NCI-H510A treated with DMSO at 0.1 percent for 48 hours (cell line): ENCODE results near the gene SHISA6.
"Not testable (repeated sequence)": the region's sequence is repeated elsewhere in the genome, so short reads cannot be mapped to it uniquely, and the experiment has no call there.

Source experiments
- DNase-seq: peaks from one replicate; lab custom pipeline; 2025; lab: John Stamatoyannopoulos, UW

SHISA6 gene

GRCh38 chr17:11267999-11268575, 27.1 kb downstream of the SHISA6 start:
- DNase-seq, result no peak

GRCh38 chr17:11269210-11269609, 28.2 kb downstream of the SHISA6 start:
- DNase-seq, result no peak

- DNase-seq, result no peak
These were observed 31.2 kb downstream of the SHISA6 start for GRCh38 chr17:11272191-11272590.

- DNase-seq, result no peak
These were observed 32.6 kb downstream of the SHISA6 start for GRCh38 chr17:11273596-11273995.

- no peak for DNase-seq
These were observed 33.1 kb downstream of the SHISA6 start for GRCh38 chr17:11274106-11274505.

- DNase-seq, result no peak
These were observed 35.5 kb downstream of the SHISA6 start for GRCh38 chr17:11276486-11276885.

- DNase-seq, result no peak
These were observed 37.4 kb downstream of the SHISA6 start for GRCh38 chr17:11278186-11278991.

- no peak for DNase-seq
These were observed 37.9 kb downstream of the SHISA6 start for GRCh38 chr17:11278992-11279270.

GRCh38 chr17:11279776-11280344, 38.8 kb downstream of the SHISA6 start:
- DNase-seq, result no peak

GRCh38 chr17:11282586-11282985, 41.6 kb downstream of the SHISA6 start:
- no peak for DNase-seq

GRCh38 chr17:11284811-11285210, 43.8 kb downstream of the SHISA6 start:
- no peak for DNase-seq

- no peak for DNase-seq
These were observed 44.9 kb downstream of the SHISA6 start for GRCh38 chr17:11285946-11286345.

GRCh38 chr17:11287791-11288190, 46.8 kb downstream of the SHISA6 start:
- no peak for DNase-seq

- DNase-seq, result no peak
These were observed 49.8 kb downstream of the SHISA6 start for GRCh38 chr17:11290814-11291213.

GRCh38 chr17:11292491-11292890, 51.5 kb downstream of the SHISA6 start:
- DNase-seq, result no peak

GRCh38 chr17:11293480-11293879, 52.5 kb downstream of the SHISA6 start:
- DNase-seq, result no peak

GRCh38 chr17:11294826-11295225, 53.8 kb downstream of the SHISA6 start:
- no peak for DNase-seq

GRCh38 chr17:11296994-11297393, 56.0 kb downstream of the SHISA6 start:
- no peak for DNase-seq

GRCh38 chr17:11298401-11298800, 57.4 kb downstream of the SHISA6 start:
- no peak for DNase-seq

GRCh38 chr17:11300201-11300600, 59.2 kb downstream of the SHISA6 start:
- no peak for DNase-seq

- no peak for DNase-seq
These were observed 59.7 kb downstream of the SHISA6 start for GRCh38 chr17:11300738-11301137.

- not testable (repeated sequence) for DNase-seq
These were observed 60.9 kb downstream of the SHISA6 start for GRCh38 chr17:11301874-11302273.

GRCh38 chr17:11302401-11303186, 61.6 kb downstream of the SHISA6 start:
- no peak for DNase-seq
